ENCODE measurements around the gene TSPEAR.
"Not testable (repeated sequence)": the region's sequence is repeated elsewhere in the genome, so short reads cannot be mapped to it uniquely, and the experiment has no call there.

TSPEAR gene

DNA sequence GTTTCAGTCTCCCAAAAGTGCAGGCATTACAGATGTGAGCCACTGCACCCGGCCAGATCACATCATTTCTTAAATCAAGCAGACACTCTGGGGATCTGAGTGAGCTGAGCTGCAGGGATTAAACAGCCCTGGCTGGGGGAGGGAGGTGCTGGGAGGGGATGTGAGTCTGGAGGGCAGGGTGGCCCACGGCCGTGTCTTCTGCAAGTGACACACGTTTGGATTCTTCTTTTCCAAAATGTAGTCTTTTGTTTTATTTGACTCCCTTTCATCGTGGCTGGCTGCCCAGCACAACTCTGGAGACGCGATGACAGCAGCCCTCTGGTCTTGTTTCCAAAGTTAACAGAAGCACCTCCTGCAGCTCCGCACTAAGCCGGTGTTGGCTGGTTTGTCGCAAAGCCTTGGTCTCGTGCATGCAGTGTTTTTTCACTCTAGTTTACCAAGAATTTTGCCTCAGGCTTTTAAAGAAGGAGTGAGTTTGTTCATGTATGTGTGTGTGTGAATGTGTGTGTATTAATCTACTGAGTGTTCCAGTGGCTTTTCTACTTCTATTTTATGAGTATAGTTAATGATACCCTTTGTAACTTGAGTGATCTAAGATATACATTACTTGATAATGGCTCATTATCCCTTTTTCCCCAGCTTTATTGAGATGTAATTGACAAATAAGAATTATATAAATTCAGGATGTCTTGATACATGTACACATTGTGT, 128.1 kb downstream of the TSPEAR start:
- peak overlapping the region in 1 of 3 experiments; percentile 72 for H3K27ac Mint-ChIP-seq

GRCh38 chr21:44582055-44582454, 129.3 kb downstream of the TSPEAR start:
- TF ChIP-seq, protein P1, sequence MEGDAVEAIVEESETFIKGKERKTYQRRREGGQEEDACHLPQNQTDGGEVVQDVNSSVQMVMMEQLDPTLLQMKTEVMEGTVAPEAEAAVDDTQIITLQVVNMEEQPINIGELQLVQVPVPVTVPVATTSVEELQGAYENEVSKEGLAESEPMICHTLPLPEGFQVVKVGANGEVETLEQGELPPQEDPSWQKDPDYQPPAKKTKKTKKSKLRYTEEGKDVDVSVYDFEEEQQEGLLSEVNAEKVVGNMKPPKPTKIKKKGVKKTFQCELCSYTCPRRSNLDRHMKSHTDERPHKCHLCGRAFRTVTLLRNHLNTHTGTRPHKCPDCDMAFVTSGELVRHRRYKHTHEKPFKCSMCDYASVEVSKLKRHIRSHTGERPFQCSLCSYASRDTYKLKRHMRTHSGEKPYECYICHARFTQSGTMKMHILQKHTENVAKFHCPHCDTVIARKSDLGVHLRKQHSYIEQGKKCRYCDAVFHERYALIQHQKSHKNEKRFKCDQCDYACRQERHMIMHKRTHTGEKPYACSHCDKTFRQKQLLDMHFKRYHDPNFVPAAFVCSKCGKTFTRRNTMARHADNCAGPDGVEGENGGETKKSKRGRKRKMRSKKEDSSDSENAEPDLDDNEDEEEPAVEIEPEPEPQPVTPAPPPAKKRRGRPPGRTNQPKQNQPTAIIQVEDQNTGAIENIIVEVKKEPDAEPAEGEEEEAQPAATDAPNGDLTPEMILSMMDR (IDR thresholded peaks at IDR 0.05; ENCODE audit: unreplicated experiment in 3 of 3), result no peak
- no peaks in the 10 kb centered on the region for H3K4me1 Mint-ChIP-seq

More for the DNA sequence above, 128.1 kb downstream of the TSPEAR start:
- no peaks in the 10 kb centered on the region for H3K4me1 Mint-ChIP-seq
- H3K27me3 Mint-ChIP-seq (ENCODE audit: low read depth), result peaks cover 37% of the 10 kb centered on the region
- no peak overlapping the region for H3K4me3 Mint-ChIP-seq
- TF ChIP-seq, protein P1 (IDR thresholded peaks at IDR 0.05; ENCODE audit: unreplicated experiment in 3 of 3), result no peak
- H3K36me3 Mint-ChIP-seq (ENCODE audit: low read depth), result peaks cover 4% of the 10 kb centered on the region
- peaks cover 40% of the 10 kb centered on the region for H3K9me3 Mint-ChIP-seq

DNA sequence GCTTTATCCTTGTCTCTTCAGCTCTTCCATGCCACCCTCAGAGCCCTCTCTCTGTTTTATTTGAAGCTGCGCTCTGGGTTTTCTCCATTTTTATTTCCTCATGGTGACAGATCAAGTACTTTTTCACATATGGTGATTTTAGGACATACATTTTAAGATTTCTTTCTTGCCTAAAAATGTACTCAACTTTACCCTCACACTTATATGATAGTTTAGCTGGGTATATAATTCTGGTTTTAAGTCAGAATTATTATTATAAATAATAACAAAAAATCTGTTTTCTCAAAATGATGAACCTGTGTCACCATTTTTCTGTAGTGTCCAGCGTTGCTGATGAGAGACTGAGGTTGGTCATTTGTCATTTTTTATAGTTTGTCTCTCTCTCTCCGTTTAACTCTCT, 130.2 kb downstream of the TSPEAR start:
- H3K27ac Mint-ChIP-seq, result no peak overlapping the region
- peaks cover 43% of the 10 kb centered on the region for H3K9me3 Mint-ChIP-seq
- H3K4me3 Mint-ChIP-seq, result no peak overlapping the region
- peaks cover 21% of the 10 kb centered on the region for H3K27me3 Mint-ChIP-seq (ENCODE audit: low read depth)
- TF ChIP-seq, protein P1 (IDR thresholded peaks at IDR 0.05; ENCODE audit: unreplicated experiment in 3 of 3), result no peak
- peaks cover 4% of the 10 kb centered on the region for H3K36me3 Mint-ChIP-seq (ENCODE audit: low read depth)
- H3K4me1 Mint-ChIP-seq, result no peaks in the 10 kb centered on the region

More at GRCh38 chr21:44582055-44582454, 129.3 kb downstream of the TSPEAR start:
- H3K27me3 Mint-ChIP-seq (ENCODE audit: low read depth), result peaks cover 27% of the 10 kb centered on the region
- H3K4me3 Mint-ChIP-seq, result no peak overlapping the region
- peaks cover 4% of the 10 kb centered on the region for H3K36me3 Mint-ChIP-seq (ENCODE audit: low read depth)
- peaks cover 45% of the 10 kb centered on the region for H3K9me3 Mint-ChIP-seq
- H3K27ac Mint-ChIP-seq, result no peak overlapping the region

DNA sequence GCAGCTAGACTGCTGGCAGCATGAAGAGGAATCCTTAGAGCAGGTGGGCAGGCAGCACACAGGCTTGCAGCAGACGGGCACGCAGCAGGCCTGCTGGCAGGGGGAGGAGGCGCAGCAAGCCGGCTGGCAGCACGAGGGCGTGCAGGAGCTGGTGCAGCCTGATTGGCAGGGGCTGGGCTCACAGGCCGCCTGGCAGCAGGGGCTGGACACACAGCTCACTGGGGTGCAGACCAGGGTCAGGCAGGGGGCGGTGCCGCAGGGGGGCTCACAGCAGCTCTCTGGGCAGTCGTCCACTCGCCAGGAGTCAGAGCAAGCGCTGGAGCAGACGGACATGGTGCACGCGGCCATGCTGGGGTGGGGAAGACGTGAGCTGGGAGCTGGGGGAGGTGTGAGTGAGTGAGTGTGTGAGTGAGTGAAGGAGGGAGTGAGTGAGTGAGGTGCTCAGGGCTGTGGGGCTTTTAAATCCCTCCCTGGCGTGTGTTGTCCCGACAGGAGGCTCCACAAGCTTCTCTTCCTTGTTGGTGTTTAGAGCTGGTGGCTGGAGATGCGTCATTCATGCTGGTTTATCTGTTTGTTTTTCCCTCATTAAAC, 131.0 kb downstream of the TSPEAR start, which contains the start of gene KRTAP10-5:
KRTAP10-5 (minus strand) TSS at position 374 of the 591 bp plus-strand sequence; CDS start at position 348, 26 bp downstream.
- H3K4me3 Mint-ChIP-seq; H3K36me3 Mint-ChIP-seq (ENCODE audit: low read depth); H3K27ac Mint-ChIP-seq; H3K4me1 Mint-ChIP-seq: not testable (repeated sequence)
- H3K27me3 Mint-ChIP-seq (ENCODE audit: low read depth), result peaks cover 22% of the 10 kb centered on the region
- peaks cover 49% of the 10 kb centered on the region for H3K9me3 Mint-ChIP-seq

DNA sequence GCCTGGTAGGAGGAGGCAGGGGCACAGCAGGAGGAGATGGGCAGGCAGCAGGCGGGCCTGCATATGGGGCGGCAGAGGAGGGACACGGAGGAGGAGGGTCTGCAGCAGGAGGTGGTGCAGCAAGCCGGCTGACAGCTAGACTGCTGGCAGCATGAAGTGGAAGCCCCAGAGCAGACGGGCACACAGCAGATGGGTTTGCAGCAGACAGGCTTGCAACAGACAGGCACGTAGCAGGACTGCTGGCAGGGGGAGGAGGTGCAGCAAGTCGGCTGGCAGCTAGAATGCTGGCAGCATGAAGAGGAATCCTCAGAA, 131.6 kb downstream of the TSPEAR start:
- Mint-ChIP-seq H3K9me3 (peaks cover 47% of the 10 kb centered on the region), H3K27ac (no peak overlapping the region), H3K4me1 (no peaks in the 10 kb centered on the region), H3K27me3 (ENCODE audit: low read depth) (peaks cover 20% of the 10 kb centered on the region), H3K4me3 (no peak overlapping the region), H3K36me3 (ENCODE audit: low read depth) (peaks cover 4% of the 10 kb centered on the region)
- TF ChIP-seq, protein P1 (IDR thresholded peaks at IDR 0.05; ENCODE audit: unreplicated experiment in 3 of 3), result no peak

GRCh38 chr21:44579056-44579832, 132.1 kb downstream of the TSPEAR start:
- Mint-ChIP-seq H3K27me3 (ENCODE audit: low read depth) (peaks cover 20% of the 10 kb centered on the region), H3K4me3 (no peak overlapping the region), H3K4me1 (no peaks in the 10 kb centered on the region), H3K36me3 (ENCODE audit: low read depth) (peaks cover 4% of the 10 kb centered on the region), H3K9me3 (peaks cover 47% of the 10 kb centered on the region), H3K27ac (no peak overlapping the region)
- TF ChIP-seq, protein P1 (IDR thresholded peaks at IDR 0.05; ENCODE audit: unreplicated experiment in 3 of 3), result no peak

Data from nephron (organoid).